Endothelial cell of umbilical vein (primary cell): ENCODE data around the gene CLDN19. TPM values are rescaled to one million over a fixed set of nuclear protein-coding genes. Genes with fewer than 3 reads are reported as not detected.
"Not testable (repeated sequence)": the region's sequence is repeated elsewhere in the genome, so short reads cannot be mapped to it uniquely, and the experiment has no call there.

Experiments used
- BruUV-seq: library from RNA; stranded (reverse); fragments of 400-500 nt; replicated peaks from 2 replicates; lab custom pipeline; 2021; lab: Mats Ljungman, UMichigan
- CTCF ChIA-PET: fragments of 300-600, 350-600 bp; sonication (Branson Sonifier 250); formaldehyde crosslinking; loops from one replicate; lab custom pipeline; 2021; ENCODE audit warnings: antibody characterized with exemption, inconsistent platforms; lab: Charles Lee
- POLR2A ChIA-PET: fragments of 300-600, 350-600 bp; sonication (Branson Sonifier 250); formaldehyde crosslinking; loops from one replicate; lab custom pipeline; 2021; ENCODE audit warnings: antibody characterized with exemption, inconsistent platforms; lab: Charles Lee
- DNase-seq: peaks from one replicate; pipeline ENCODE4 v3.0.0-alpha.2; 2011; ENCODE audit warnings: low read depth, low spot score
- FAIRE-seq: peaks from 2 replicates; lab custom pipeline; 2011; peaks lifted over from hg19 to GRCh38; lab: Jason Lieb, UNC
- H2AFZ ChIP-seq: 2 replicates; pipeline ENCODE4 v1.6.0; 2012; ENCODE audit warnings: low read depth, low read length, control low read depth, inconsistent platforms
- H3K27ac ChIP-seq: 2 replicates; pipeline ENCODE4 v1.5.1; 2011; ENCODE audit warnings: low read depth, mild to moderate bottlenecking, control low read depth, low read length, moderate library complexity; ENCODE audit not compliant: insufficient read depth
- H3K27me3 ChIP-seq, 2 experiments: 2 replicates each; pipeline versions ENCODE4 v1.6.0 to v1.6.1; 2011; ENCODE audit warnings: low read length in 2 of 2, mixed read lengths in 1 of 2; ENCODE audit not compliant: control insufficient read depth in 2 of 2, insufficient read depth in 2 of 2
- H3K36me3 ChIP-seq, 2 experiments: 2 replicates in 1 of 2; 3 replicates in 1 of 2; pipeline ENCODE4 v1.5.1; 2011; ENCODE audit warnings: low read length in 2 of 2, mild to moderate bottlenecking in 1 of 2, moderate library complexity in 1 of 2; ENCODE audit not compliant: control insufficient read depth in 2 of 2, insufficient read depth in 2 of 2; ENCODE audit errors: extremely low read depth in 1 of 2
- H3K4me1 ChIP-seq: 3 replicates; pipeline ENCODE4 v1.5.1; 2011; ENCODE audit warnings: mild to moderate bottlenecking, low read length; ENCODE audit not compliant: control insufficient read depth, insufficient read depth; ENCODE audit errors: extremely low read depth
- H3K4me2 ChIP-seq: 2 replicates; pipeline ENCODE4 v1.6.1; 2011; ENCODE audit warnings: low read length, control low read depth, mixed read lengths; ENCODE audit not compliant: insufficient read depth
- H3K4me3 ChIP-seq, 3 experiments: fragments of 200-600 bp in 1 of 3; sonication (generic), shearing (Covaris generic) in 1 of 3; replicated peaks in 1 of 3; 2 replicates each; pipeline ENCODE4 v1.5.1; 2011 to 2016; ENCODE audit warnings: control low read depth in 3 of 3, low read length in 3 of 3, mild to moderate bottlenecking in 2 of 3, inconsistent platforms in 1 of 3, low read depth in 1 of 3, moderate library complexity in 1 of 3; ENCODE audit not compliant: insufficient read depth in 1 of 3
- H3K79me2 ChIP-seq: 2 replicates; pipeline ENCODE4 v1.6.0; 2012; ENCODE audit warnings: low read length, inconsistent platforms; ENCODE audit not compliant: control insufficient read depth, insufficient read depth
- H3K9ac ChIP-seq: replicated peaks from 2 replicates; pipeline ENCODE3; 2011; ENCODE audit warnings: low read length, control low read depth; ENCODE audit not compliant: insufficient read depth; ENCODE audit errors: extremely low read depth
- H3K9me1 ChIP-seq: replicated peaks from 3 replicates; pipeline ENCODE4 v1.6.0; 2011; ENCODE audit warnings: mild to moderate bottlenecking, low read length; ENCODE audit not compliant: control insufficient read depth, insufficient read depth; ENCODE audit errors: extremely low read depth
- H3K9me3 ChIP-seq: replicated peaks from 2 replicates; pipeline ENCODE4 v1.5.1; 2012; ENCODE audit warnings: low read length, inconsistent platforms; ENCODE audit not compliant: control insufficient read depth, insufficient read depth
- H4K20me1 ChIP-seq: replicated peaks from 2 replicates; pipeline ENCODE3; 2011; ENCODE audit warnings: mild to moderate bottlenecking, low read length; ENCODE audit not compliant: control insufficient read depth, insufficient read depth; ENCODE audit errors: extremely low read depth
- FOS ChIP-seq: IDR thresholded peaks from 2 replicates; pipeline ENCODE4 v1.6.1; 2011; ENCODE audit warnings: mild to moderate bottlenecking, low read length, moderate library complexity, borderline replicate concordance; ENCODE audit not compliant: insufficient read depth
- JUN ChIP-seq: IDR thresholded peaks from 2 replicates; pipeline ENCODE4 v1.6.1; 2011; ENCODE audit warnings: borderline replicate concordance, low read depth; ENCODE audit not compliant: insufficient read length, insufficient read depth
- MYC ChIP-seq: IDR thresholded peaks from one replicate; pipeline ENCODE4 v1.6.1; 2011; ENCODE audit warnings: mild to moderate bottlenecking, low read depth, low read length
- POLR2A ChIP-seq: IDR thresholded peaks from 2 replicates; pipeline ENCODE4 v1.6.1; 2012; ENCODE audit warnings: low read depth, mild to moderate bottlenecking, control low read depth, low read length
- POLR2AphosphoS5 ChIP-seq: IDR thresholded peaks from 2 replicates; pipeline ENCODE4 v1.6.1; 2012; ENCODE audit warnings: low read depth, mild to moderate bottlenecking, control low read depth, low read length, moderate library complexity; ENCODE audit not compliant: insufficient read depth
- dilution Hi-C: fragments of 300-500 bp; cut with MboI; formaldehyde crosslinking; loops from one replicate; pipeline ENCODE4 v1.15.0; 2019; ENCODE audit warnings: low sequenced_read_pairs; ENCODE audit not compliant: extremely low pct_ligation_motif_present
- intact Hi-C: fragments of 100-400 bp; cut with micrococcal nuclease; formaldehyde crosslinking; loops from one replicate; pipeline ENCODE4 v1.10.0; 2022
- polyA plus RNA-seq, 4 experiments: library from polyadenylated mRNA; depleted of rRNA in 3 of 4; stranded (reverse) in 3 of 4; unstranded in 1 of 4; fragments of >200 nt; gene quantifications; 2 replicates each; pipeline versions ENCODE4 v1.2.1 to v1.2.3, GENCODE V29; 2011 to 2012; ENCODE audit warnings: missing spikeins in 1 of 4
- total RNA-seq: library from RNA; stranded (reverse); gene quantifications from 2 replicates; pipeline ENCODE4 v1.2.3, GENCODE V29; 2021

The CLDN19 gene
- total and polyA plus RNA-seq, 2 donors (not counting 3 experiments of a cell fraction or from before 2014, with no cell fraction given): not detected

- no peak overlapping the region for H3K4me3 ChIP-seq
- H3K9me1 ChIP-seq: no peaks in the 10 kb centered on the region
- H3K4me2 ChIP-seq: no peak overlapping the region
- no peaks in the 10 kb centered on the region for H3K79me2 ChIP-seq
- intact Hi-C loops (no loop called here), dilution Hi-C loops (no loop called here)
- H3K9ac ChIP-seq: no peak overlapping the region
- no TSS peak for BruUV-seq
- TF ChIP-seq POLR2A: no peak
- no peak for TF ChIP-seq MYC
- no peak for TF ChIP-seq JUN
- TF ChIP-seq FOS: no peak
- TF ChIP-seq POLR2AphosphoS5: no peak
- no peaks in the 10 kb centered on the region for H3K9me3 ChIP-seq
- H3K27ac ChIP-seq: no peak overlapping the region
- ChIA-PET CTCF (interaction anchor here (0.8 kb wide), 1 partner anchor 10 kb away, joined by 3 read pairs; no protein-coding TSS in a partner anchor), POLR2A (no interaction called here)
- H3K4me1 ChIP-seq: no peaks in the 10 kb centered on the region
- H4K20me1 ChIP-seq: no peaks in the 10 kb centered on the region
- DNase-seq (no peak), FAIRE-seq (no peak)
- no peak overlapping the region for H2AFZ ChIP-seq
- no peaks in the 10 kb centered on the region for H3K36me3 ChIP-seq
- no peaks in the 10 kb centered on the region for H3K27me3 ChIP-seq
Observed at GRCh38 chr1:42723511-42723910, 16.5 kb downstream of the CLDN19 start.

- ChIA-PET POLR2A (interaction anchor here (0.6 kb wide), 1 partner anchor 1068 kb away, joined by 3 read pairs; no protein-coding TSS in a partner anchor), CTCF (interaction anchor here (0.6 kb wide), 2 partner anchors 36 to 613 kb away, joined by 3 read pairs; no protein-coding TSS in a partner anchor)
- H3K4me2 ChIP-seq, H3K4me1 ChIP-seq, H3K79me2 ChIP-seq, H4K20me1 ChIP-seq, H3K9ac ChIP-seq, H3K27ac ChIP-seq, H3K27me3 ChIP-seq, H3K36me3 ChIP-seq, H3K9me1 ChIP-seq, intact Hi-C loops, H3K9me3 ChIP-seq, H2AFZ ChIP-seq, BruUV-seq, FAIRE-seq, H3K4me3 ChIP-seq, DNase-seq, dilution Hi-C loops: not testable (repeated sequence)
Observed at GRCh38 chr1:42722403-42722802, 17.6 kb downstream of the CLDN19 start.
